Pons (tissue), 1 donor: Measurements from ENCODE around the gene DHPS.

Experiments
- DNase-seq: peaks from one replicate; pipeline ENCODE4 v3.0.0-alpha.2; 2016; ENCODE audit warnings: low spot score

DHPS gene

GRCh38 chr19:12675399-12675798, 6.3 kb downstream of the DHPS start:
- DNase-seq, result no peak

DNA sequence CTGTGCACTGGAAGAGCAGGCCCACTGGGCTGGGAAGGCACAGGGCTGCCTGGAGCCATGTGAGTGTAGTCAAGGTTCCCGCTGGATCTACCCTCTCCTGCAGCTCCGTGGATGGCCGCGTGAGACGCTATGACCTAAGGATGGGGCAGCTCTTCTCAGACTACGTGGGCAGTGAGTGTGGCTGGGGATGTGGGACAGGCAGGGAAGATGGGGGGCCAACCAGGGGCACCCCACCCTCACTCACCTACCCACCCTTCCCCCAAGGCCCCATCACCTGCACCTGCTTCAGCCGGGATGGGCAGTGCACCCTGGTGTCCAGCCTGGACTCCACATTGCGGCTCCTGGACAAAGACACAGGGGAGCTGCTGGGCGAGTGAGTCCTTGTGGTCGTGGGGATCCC, 8.9 kb downstream of the DHPS start:
- no peak for DNase-seq

- DNase-seq, result no peak
Measured at GRCh38 chr19:12670159-12670928, 11.3 kb downstream of the DHPS start.

DNA sequence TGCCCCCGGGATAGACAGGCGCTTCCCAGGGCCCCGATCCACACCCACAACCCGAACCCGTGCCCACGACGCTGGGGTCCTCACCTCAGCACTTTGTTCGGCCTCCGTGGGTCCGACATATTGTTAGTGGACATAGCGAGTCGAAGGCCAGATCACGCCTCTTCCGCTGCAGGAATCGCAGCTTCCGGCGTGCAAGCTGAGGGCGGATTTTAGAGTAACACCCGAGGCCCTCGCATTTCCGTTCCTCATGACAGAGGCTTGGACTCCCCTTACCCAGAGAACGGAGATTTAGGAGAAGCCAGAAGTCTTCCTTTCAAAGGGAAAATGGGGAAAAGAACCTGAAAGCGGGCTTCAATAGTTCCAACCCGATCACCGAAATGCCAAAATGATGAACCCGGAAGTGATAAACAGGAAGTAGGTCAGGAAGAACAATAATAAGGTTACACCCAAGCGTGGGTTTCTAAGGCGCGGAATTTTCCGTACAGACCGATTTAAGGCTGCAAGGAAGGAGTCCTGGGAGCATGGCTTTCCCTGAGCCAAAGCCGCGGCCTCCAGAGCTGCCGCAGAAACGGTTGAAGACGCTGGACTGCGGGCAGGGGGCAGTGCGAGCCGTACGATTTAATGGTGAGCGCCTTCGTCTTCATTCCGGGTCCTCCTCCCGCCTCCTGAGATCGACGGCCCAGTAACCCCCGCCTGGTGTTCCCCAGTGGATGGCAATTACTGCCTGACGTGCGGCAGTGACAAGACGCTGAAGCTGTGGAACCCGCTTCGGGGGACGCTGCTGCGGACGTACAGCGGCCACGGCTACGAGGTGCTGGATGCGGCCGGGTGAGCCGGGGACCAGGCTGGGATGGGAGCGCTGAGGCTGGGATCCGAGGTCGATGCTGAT, 12.2 kb downstream of the DHPS start:
- peak; percentile 91 for DNase-seq

DNA sequence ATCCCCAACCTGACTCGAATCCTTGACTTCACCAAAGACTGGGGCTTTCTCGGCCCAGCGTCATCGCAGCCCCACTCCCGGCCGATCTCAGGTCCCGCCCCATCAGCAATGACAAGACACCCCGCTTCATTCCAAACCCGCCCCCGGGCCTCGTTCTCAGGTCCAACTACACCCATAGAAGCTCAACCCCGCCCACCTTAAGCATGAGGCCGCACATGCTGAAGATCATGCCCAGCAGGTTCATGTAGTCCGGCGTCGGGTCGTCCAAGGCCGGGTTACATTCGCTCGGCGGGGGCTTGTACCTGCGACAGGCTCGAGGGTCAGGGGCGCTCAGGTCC, 12.8 kb downstream of the DHPS start:
- DNase-seq, result peak; percentile 36

DNA sequence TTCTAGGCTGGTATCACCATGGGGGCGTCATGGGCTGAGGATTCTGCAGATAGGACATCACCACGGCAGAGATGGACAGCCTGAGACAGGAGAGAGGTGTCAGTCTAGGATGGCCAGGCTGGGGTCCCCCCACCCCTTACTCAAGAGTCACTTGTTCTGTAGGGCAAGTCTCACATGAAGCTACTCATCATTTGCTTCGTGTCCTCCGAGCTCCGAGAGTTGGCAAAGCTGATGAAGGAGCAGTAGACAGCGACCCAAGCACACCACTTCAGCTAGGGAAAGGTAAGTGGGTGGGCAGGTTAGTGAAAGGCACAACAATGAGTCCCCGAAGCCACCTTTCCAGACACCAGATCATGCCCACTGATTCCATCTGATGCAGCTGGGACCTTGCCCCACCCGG, 13.3 kb downstream of the DHPS start:
- no peak for DNase-seq

DNA sequence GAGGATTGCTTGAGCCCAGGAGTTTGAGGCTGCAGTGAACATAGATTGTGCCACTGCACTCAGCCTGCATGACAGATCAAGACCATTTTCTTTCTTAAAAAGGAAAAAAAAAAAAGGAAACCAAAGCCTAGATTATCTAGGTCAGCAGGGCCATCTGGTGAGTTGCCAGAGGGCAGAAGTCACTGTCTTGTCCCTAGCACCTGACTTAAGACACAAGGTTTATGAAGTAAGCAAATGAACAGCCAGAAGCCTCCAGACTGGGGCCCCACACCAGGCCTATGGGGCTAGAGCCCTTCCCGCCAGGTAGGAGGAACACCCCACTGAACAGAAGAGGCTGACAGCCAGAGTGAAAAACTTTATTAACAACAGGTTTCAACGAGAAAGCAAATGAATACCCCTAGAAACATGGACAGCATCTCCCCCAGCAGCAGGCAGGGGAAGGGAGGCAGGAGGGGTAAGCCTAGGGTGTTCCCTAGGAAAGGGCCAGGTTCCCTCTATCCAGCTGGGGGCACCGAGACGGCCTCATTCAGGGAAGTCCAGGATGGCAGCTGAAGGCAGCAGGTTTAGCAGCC, 13.9 kb downstream of the DHPS start:
- DNase-seq, result no peak

- peak; percentile 73 for DNase-seq
Measured at GRCh38 chr19:12666265-12667048, 15.2 kb downstream of the DHPS start, which contains the start of the genes MAN2B1 and WDR83. TSS of gene MAN2B1 (minus strand) at chr19:12666742. CDS start at chr19:12666701, 41 bp downstream. TSS of gene WDR83 (plus strand) at chr19:12666807. CDS start at chr19:12669791, 2,984 bp downstream.

GRCh38 chr19:12665671-12666264, 15.9 kb downstream of the DHPS start:
- DNase-seq, result no peak

DNA sequence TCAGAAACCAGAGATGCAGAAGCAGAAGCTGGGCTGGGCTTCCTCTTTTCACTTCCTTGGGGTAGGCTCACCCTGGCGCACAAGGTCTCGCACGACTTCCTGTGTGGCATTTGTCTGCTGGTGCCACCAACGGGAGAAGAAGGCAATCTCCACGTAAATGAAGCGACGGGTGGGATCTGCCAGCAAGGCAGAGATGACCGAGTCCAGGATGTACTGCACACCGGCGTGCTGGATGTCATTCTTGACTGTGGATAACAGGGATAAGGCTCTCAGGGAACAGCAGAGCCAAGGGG, 16.5 kb downstream of the DHPS start:
- DNase-seq, result peak; percentile 68

DNA sequence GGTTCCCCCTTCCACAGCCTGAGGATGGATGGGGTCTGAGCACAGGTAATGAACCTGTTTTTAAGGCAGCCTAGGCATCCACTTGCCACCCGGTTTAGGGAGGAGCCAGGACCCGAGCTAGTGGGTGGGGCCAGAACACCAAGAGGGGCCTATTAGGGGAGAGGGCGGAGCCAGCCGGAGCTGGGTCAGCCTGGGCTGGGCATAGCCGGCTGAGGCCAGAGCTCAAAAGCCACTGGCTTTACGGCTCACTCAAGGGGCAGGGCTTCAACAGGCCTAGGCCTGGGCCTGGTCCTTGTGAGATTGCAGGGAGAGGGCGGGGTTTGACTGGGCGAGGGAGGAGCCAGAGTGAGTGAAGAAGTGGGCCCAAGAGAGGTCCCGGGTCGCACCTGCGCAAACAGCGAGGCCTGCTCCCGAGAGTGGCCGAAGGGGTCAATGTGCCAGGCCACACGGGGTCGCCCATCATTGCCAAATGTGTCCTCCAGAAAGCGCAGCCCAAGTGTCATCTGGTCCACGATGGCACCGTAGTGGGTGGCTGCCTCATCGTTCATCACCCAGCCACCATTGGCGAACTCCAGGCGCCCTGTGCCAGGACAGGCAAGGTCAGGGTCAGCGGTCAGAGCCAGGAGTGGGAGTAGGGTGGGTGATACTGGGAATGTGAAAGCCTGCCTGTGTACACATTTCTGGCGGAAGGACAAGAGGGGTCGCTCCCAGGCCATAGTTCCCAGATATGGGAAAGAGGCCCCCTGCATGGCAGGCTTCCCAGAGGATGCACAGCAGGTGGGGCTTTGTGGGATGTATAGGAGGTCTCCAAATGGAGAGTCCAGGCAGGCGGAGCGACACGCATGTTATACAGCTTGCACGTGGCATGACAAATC, 17.0 kb downstream of the DHPS start:
- DNase-seq, result no peak

- DNase-seq, result peak; percentile 79
Measured at GRCh38 chr19:12660980-12661379, 20.7 kb downstream of the DHPS start.

GRCh38 chr19:12657966-12658365, 23.7 kb downstream of the DHPS start:
- no peak for DNase-seq

DNA sequence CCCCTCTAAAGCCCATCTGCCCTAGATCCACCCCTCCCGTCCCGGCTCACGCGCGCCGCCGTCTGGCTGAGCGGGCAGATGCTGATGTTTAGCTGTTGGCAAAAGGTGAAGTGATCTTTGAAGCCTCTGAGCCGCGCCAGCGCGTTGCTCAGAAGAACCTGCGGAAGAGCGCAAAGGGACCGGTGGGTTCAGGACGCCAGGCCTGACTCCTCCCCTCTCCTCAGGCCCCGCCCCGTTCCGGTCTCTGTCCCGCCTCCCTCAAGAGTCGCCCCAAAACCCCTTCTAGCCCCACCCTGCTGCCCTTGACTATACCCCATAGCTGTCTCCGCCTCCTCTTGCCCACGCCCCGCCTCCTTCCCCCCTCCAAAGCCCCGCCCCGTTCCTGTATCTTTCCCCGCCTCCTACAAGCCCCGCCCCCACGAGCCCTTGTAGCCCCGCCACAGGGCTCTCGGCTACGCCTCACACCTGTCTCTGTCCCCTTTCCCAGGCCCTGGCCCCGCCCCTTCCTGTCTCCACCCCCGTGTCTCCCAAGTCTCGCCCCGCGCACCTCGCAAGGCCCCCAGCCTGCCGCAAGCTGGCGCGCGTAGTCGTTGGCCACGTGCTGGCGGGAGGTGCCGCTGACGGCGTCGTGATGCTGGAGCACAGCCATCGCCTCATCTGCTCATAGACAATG, 24.6 kb downstream of the DHPS start:
- DNase-seq, result no peak

GRCh38 chr19:12655546-12655945, 26.1 kb downstream of the DHPS start:
- no peak for DNase-seq

DNA sequence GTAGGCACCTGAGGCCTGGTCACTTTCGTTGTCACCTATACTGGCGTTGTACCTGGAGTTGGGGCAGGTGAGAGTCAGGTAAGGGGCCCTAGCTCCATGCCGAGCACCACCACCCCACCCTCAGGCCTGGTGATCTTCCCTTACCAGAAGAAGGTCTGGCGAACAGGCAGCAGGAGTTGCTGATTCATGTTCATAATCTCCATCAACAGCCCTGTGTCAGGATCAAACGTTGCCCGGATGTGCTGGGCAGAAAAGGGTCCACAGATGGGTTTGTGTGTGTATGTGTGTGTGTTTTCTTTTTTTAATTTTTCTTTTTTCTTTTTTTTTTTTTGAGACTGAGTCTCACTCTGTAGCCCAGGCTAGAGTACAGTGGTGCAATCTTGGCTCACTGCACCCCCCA, 29.5 kb downstream of the DHPS start:
- no peak for DNase-seq

DNA sequence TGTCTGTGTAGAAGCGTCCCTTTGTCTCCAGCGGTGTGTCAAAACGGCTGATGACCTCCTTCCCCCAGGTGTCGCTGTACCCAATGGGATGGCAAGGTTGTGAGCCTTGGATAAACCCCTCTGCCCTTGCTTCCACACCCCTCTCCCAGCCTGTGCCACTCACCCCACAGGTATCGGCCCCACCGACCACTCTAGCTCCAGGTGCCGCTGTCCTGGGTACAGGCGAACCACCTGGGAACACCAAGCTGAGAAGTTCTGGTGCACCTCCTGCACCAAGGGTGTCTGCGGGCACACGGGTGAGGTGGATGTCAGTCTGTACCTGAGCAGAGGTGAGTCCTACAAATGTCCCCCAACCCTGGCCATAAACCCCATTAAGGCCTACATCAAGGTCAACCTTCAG, 31.7 kb downstream of the DHPS start:
- DNase-seq, result no peak

- DNase-seq, result no peak
Measured at GRCh38 chr19:12648088-12648487, 33.6 kb downstream of the DHPS start.

- DNase-seq, result no peak
Measured at GRCh38 chr19:12647490-12648071, 34.1 kb downstream of the DHPS start.

DNA sequence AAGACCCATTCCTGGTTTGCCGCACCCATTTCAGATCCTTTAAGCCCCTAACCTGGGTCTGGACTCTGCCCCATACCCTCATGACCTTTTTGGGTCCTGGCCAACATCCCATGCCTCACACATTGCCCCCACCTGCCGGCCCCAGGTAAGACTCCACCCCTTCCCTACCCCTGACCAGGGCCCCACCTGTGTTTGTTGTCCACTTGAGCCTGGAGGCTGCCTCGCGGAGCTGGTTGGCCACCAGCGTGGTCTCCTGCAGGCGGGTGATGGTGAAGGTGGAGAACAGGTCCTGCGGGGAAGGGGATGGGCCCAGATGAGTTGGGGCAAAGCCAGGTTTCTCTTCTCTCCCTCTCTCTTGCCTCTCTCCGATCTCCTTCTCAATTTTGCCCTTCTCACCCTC, 34.6 kb downstream of the DHPS start:
- no peak for DNase-seq
